Inflammatory macrophage (primary cell): Measurements from ENCODE around the gene CBLC.

ENCODE experiments used
- DNase-seq, 2 donors: peaks; one replicate each; pipeline ENCODE4 v3.0.0-alpha.2; 2020 to 2022
- total RNA-seq, 18 experiments: gene quantifications; one replicate each; lab custom pipeline; 2026; ENCODE audit warnings: mixed read lengths in 6 of 18, inconsistent platforms in 2 of 18; lab: John Stamatoyannopoulos, UW

The CBLC gene, protein sequence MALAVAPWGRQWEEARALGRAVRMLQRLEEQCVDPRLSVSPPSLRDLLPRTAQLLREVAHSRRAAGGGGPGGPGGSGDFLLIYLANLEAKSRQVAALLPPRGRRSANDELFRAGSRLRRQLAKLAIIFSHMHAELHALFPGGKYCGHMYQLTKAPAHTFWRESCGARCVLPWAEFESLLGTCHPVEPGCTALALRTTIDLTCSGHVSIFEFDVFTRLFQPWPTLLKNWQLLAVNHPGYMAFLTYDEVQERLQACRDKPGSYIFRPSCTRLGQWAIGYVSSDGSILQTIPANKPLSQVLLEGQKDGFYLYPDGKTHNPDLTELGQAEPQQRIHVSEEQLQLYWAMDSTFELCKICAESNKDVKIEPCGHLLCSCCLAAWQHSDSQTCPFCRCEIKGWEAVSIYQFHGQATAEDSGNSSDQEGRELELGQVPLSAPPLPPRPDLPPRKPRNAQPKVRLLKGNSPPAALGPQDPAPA
- 0 to 0.03 (median 0) reads per million in 18 experiments for total RNA-seq

DNA sequence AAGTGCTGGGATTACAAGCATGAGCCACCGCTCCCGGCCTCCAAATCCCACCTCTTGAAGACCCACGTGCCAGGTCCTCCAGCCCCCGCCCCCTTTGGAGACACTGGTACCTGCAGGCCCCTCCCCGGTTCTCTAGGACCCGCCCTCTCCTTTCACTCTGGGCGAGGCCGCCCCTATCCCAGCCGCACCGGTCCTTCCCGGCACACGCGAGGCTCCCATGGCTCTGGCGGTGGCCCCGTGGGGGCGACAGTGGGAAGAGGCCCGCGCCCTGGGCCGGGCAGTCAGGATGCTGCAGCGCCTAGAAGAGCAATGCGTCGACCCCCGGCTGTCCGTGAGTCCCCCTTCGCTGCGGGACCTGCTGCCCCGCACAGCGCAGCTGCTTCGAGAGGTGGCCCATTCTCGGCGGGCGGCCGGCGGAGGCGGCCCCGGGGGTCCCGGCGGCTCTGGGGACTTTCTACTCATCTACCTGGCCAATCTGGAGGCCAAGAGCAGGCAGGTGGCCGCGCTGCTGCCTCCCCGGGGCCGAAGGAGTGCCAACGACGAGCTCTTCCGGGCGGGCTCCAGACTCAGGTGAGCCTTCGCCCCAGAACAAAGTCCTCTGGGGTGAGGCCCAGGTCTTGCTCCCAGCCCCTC is at the start of gene CBLC:
CBLC (plus strand) TSS at position 176 of the 633 bp plus-strand sequence; CDS start at position 218, 42 bp downstream.
- DNase-seq: no peak

DNA sequence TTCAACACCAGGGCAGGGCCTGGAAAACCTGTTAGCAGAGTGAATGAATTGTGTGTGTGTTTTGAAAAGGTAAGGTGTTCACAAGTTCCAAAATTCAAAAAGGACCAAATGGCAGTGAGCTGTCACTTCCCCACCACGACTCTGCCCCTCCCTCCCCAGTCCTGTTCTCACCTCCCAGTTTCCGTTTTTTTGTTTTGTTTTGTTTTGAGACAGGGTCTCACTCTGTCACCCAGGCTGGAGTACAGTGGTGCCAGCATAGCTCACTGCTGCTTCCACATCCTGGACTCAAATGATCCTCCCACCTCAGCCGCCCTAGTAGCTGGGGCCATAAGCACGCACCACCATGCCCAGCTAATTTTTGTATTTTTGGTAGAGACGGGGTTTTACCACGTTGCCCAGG is 49.5 kb upstream of the CBLC start:
- no peak for DNase-seq

DNA sequence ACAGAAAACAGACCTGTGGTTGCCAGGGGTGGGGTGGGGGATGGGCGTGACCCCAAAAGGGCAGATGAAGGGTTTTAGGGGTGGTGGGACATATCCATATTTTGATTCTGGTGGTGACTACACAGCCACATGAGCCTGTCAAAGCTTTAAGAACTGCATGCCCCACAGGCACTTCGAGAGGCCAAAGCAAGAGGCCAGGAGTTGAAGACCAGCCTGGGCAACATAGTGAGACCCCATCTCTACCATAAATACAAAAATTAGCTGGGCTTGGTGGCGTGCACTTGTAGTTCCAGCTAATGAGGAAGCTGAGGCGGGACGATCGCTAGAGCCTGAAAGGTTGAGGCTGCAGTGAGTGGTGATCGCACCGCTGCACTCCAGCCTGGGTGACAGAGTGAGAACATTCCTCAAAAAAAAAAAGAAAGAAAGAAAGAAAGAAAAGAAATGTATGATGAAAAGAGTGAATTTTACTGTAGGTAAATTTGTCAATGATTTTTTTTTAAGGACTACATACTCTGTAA is 48.1 kb upstream of the CBLC start:
- peak in 1 of 2 donors; percentile 37 for DNase-seq

DNA sequence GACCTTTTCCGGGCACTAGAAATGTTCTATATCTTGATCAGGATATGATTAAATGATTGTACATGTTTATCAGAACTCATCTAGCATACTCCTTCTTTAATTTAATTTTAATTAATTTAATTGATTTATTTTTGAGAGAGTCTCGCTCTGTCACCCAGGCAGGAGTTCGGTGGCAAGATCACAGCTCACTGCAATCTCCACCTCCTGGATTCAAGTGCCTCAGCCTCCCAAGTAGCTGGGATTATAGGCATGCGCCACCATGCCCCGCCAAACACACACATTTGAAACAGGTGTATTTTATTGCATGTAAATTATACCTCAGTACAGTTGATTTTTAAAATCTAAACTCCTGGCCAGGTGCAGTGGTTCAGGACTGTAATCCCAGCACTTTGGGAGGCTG is 46.6 kb upstream of the CBLC start:
- DNase-seq: no peak

DNA sequence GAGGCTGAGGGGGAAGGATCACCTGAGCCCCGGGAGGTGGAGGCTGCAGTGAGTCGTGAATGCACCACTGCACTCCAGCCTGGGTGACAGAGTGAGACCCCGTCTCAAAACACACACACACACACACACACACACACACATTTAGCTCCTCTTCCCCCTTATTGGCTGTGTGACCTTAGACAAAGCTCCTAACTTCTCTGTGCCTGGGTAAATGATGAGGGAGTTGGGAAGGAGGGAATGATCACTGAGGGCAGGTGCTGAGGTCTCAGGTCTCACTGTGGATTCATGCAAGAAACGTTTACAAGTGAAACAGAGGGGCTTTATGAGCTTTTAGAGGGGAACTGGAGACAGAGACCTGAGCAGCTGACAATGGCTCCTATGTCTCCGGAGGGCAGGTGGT is 46.1 kb upstream of the CBLC start:
- no peak for DNase-seq

DNA sequence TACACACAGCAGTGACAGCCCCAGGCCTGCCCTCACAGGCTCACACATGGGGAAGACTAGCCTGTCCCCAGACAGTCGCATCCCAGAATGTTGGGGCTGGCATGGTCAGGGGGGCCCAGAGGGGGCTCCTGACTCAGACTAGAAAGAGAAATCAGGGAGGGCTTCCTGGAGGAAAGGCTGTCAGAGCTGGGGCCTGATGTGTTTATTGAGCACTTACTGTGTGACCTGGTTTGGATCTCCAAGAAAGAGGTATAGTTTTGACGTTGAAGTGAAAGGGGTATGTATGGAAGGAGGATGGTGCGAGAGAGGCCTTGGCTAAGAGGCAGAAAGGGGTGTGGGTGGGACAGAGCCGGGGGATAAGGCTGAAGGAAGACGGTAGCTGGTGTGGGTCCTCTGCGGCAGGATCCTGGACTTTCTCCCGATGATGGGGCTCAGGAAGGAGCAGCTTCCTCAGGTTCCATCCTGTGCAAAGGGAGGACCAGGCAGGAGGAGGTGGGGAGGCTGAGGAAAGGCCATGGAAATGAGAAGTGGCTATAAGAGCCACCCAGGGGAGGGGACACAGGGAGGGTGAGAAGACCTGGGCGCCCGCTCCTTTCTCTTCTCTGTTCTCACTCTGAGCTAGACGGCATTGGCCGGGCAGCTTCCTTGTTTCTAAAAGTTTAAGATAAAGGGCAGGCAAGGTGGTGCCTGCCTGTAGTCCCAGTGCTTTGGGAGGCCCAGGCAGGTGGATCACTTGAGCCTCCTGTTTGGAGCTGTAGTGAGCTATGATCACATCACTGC is 45.3 kb upstream of the CBLC start:
- DNase-seq: no peak

DNA sequence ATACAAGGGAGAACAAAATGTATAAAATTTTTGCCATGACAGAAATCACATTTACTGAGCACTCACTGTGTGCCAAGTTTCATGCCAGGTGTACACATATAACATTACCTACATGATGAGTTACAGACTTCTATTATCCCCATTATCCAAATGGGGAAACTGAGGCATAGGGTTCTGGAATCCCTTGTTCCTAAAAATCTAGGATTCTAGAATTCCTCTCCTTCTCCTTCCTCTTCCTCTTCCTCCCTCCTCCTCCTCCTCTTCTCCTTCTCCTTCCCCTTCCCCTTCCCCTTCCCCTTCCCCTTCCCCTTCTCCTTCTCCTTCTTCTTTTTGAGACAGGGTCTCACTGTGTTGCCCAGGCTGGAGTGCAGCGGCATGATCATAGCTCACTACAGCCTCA is 43.3 kb upstream of the CBLC start:
- no peak for DNase-seq

DNA sequence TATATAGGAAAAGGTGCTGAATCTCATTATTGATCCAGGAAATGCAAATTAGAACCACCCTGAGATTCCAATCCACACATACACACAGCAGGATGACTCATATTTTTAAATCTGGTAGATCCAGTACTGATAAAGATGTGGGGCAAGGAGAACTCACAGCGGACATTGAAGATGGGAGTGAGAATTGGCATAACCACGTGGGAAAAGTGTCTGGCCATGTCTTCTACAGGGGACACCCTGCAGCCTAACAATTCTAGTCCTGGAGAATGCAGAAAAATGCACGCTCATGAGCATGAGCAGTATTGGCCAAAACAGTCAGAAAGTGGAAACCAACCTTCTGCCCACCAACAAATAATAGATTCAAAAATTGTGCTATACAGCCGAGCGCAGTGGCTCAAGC is 42.7 kb upstream of the CBLC start:
- no peak for DNase-seq

DNA sequence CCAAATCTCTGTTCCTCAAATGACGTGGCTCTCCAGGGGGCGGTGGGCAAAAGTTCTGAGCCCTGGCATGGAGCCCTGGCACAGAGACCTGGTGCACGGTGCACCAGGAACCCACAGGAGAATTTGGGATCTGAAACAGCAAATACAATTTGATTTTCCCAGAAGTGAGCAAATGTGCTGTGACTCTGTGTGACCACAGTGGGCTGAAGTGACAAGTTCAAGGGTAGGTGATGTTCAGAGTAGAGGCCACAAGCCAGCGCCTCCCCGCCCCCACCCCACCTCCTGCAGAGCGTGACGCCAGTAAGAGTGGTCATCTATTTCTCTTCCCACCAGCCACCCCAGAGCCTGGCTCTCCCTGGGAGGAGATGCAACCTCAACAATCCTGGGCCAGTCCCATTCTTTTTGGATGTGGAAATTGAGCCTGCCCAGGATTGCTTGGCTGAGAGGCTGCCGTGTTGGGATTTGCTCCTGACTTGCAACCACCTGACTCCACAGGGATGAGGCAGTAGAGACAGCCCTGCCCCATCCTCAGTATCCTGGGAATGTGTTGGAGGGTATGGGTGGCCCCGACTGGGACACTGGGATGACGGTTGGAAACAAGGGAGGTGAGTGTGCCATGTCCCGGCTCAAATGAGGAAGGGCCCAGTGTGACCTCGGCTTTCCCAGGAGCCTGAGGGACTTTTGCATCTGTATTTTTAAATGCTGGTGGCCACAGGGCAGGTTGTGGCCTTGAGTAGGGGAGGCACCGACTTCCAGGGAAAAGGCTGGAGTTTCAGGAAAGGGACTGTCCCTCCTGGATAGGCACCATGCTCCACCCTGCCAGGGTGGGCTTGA is 40.2 kb upstream of the CBLC start:
- DNase-seq: peak in 1 of 2 donors; percentile 70

DNA sequence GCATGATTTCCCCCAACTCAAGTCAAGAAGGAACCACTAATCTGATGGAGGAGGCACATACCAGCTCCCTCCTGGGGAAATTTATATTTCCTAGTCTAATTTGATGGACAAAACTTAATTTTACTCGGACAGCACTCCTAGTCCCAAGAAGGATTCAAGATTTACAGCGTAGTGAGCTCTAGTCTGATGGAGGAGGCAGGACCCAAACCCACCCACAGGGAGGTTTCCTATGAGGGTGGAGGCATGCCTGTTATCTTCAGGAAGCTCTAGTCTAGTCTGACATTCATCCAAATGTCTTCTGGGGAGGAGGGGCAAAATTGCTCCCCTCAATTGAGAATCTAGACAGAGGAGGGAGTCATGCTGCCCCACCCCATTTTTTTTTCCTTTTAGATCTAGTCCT is 39.6 kb upstream of the CBLC start:
- DNase-seq: no peak

DNA sequence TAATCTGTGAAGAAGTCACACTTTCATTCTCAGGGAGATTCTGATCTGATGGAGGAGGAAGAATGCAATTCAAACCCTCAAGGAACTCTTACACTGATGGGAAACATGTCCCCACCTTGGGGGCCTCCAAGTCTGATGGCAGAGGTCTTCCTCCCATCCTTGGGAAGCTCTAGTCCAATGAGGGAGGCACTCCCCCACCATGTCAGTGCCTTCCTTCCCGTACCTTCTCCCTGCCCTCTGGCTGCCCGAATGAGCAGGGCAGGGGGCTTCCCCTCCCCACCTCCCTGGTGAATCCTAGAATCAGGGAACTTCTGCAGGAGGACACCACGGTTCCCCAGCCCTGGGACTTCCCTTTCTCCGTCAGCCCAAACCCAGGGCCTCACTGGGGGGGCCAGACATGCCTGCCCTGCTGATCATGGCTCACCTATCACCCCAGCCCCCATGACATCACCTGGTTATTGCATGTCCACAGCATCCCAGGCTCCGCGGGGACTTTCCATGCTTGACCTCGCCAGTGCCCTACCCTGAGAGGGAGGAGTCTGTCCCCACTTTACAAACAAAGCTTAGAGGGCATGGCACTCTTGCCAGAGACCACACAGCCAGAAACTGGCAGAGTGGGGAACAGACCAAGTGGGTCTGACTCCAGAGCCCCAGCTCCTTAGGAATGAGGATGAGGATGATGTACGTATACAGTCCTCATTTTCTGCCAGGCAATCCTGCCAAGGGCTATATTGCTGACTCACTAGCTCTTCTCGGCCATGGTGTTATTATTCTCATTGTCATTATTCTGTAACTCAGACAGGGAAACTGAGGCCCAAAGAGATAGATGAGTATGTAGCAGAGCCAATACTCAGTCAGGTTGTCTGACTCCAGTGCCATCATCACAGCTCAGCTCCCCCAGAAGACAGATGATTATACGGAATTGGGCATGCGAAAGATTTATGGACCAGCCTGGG is 38.8 kb upstream of the CBLC start:
- DNase-seq: peak; percentile 54 to 85

DNA sequence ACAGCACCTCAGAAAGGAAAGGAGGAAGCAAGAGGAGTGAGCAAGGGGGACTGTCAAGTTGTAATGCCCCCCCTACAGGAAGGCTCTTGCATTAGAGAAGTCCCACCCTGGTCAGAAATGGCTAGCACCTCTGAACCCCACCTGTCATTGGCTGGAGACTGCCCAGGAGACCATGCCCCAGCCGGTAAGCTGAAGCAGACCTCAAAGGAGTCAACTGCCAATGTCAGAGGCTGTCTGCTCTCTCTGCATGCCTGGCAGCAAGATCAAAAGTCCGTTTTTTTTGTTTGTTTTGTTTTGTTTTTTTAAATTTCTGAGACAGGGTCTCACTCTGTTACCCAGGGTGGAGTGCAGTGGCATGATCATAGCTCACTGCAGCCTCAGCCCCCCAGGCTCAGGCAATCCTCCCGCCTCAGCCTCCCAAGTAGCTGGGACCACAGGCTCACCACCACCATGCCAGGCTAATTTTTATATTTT is 37.3 kb upstream of the CBLC start:
- no peak for DNase-seq

DNA sequence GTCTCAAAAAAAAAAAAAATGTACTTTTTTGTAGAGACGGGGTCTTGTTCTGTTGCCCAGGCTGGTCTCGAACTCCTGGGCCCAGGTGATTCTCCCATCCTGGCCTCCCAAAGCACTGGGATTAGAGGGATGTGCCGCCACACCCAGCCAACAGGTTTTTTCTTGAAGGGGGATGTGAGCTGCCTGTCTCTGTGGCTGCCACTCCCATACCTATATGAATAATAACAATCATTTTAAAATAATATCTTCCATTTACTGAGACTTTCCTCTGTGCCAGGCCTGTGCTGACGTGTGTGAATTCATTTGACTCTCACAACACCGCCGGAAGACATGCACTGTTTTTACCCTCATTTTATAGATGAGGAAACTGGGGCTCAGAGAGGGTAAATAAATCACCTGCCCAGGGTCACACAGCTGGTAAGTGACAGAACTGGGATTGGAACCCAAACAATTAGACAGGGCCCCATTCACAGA is 36.4 kb upstream of the CBLC start:
- DNase-seq: no peak

DNA sequence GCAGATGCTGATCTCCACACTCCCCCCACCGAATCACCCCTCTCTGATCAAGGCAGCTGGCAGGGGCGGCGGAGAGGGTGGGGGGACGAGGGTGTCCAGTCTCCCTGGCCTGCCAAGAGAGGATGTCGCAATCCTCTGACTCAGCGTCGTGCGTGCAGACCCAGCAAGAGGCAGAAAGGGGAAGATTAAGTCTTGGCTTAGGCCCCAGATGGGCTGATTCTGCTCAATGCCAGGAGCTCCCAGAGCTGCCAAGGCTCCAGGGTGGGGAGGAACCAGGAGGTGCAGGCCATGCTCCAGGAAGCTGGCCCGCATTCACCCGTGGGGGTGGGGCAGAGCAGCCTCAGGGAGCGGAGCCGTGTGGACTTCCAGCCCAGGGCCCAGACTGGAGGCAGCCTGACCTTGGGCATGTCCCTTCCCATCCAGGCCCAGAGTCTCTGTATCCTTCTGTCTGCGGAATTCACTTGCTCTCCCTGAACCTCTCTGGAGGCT is 35.8 kb upstream of the CBLC start:
- peak; percentile 96 to 98 for DNase-seq

DNA sequence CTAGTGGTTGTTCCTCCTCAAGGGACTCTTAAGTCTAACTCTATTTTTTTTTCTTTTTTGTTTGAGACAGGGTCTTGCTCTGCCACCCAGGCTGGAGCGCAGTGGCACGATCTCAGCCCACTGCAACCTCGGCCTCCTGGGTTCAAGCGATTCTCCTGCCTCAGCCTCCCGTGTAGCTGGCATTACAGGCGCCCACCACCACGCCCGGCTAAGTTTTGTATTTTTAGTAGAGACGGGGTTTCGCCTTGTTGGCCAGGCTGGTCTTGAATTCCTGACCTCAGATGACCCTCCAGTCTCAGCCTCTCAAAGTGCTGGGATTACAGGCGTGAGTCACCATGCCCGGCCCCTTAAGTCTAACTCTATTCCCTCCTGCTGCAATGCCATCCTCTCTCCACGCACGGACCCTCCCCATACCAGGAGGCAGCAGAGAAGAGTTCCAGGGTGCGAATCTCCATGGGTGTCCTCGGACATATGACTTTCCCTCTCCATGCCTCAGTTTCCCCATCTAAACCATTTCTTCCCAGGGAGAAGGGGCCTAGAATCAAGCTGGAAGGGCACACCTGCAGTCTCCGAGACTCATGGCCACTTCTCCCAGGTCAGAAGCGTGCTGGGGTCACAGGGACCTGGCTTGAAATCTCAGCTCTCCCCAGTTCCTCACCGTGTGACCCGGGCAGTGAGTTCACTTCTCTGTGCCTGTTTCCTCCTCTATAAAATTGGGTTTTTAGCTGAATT is 35.2 kb upstream of the CBLC start:
- peak in 1 of 2 donors; percentile 55 for DNase-seq

DNA sequence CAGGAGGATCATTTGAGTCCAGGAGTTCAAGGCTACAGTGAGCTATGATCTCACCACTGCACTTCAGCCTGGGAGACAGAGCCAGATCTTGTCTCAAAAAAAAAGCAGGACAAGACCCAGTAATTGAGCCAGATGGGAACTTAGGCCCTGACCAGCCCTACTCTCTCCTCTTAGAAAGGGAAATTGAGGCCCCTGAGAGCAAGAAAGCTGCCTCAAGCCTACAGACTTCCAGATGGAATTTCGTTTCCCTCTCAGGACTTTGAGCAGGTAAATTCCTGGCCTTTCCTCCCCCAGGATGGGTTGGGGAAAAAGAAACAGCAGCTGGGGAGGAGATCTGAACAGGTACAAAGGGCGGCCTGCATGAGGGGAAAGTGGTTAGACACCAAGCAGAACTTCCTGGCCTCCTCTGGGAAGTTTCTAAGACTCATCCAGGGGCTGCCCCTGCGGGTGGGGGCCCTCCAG is 32.8 kb upstream of the CBLC start:
- DNase-seq: no peak

DNA sequence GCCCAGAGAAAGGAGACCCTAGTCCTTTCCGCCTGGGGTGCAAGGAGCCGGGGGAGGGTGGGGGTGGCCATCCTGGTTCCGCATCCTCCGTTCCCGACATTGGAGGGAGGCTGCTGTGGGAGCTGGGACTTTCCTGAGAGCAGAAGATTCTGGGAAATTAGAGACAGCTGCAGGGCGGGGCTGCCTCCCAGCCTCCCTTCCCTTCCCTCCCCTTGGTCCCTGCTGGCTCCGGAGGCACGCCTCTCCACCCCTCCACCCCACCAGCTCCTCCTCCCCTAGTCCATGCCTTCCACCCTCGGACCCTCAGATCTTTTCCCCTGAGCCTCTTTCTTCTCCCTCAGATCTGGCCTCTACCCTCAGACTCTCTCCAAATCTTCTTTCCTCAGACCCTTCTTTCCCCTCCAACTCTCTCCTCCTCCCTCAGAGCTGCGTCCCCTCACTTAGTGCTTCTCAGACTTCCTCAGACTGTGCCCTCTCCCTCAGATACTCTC is 32.3 kb upstream of the CBLC start:
- peak in 1 of 2 donors; percentile 60 for DNase-seq

DNA sequence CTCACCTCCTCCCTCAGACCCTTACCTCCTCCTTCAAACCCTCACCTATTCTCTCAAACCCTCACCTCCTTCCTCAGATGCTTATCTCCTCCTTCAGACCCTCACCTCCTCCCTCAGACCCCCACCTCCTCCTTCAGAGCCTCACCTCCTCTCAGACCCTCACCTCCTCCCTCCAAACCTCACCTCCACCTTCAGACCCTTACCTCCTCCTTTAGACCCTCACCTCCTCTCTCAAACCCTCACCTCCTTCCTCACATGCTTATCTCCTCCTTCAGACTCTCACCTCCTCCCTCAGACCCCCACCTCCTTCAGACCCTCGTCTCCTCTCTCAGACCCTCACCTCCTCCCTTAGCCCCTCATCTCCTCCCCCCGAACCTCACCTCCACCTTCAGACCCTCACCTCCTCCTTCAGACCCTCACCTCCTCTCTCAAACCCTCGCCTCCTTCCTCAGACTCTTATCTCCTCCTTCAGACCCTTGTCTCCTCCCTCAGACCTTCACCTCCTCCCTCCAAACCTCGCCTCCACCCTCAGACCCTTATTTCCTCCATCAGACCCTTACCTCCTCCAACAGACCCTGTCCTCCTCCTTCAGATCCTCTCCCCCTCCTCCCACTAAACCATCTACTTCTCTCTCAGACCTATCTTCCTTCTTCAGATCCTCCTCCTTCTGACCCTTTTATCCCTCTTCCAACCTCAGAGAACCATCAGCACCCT is 31.6 kb upstream of the CBLC start:
- no peak for DNase-seq

DNA sequence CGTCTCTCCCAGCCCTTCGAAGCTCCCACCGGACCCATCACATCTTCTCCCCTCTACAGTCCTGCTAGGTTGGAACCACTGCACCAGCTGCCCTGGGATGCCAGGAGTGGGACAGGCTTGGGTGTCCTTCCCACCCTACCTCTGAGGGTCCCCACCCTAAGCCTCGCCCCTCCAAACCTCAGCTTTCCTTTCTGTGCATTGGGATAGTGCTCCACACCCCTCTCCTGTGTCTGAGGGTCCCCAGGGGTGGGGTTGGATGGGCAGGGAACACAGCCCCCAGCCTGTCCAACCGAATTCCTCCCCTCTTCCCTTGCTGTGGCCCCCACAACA is 31.1 kb upstream of the CBLC start:
- DNase-seq: no peak
